Measurements from ENCODE around the gene LIX1L. TPM values are rescaled to one million over a fixed set of nuclear protein-coding genes. Genes with fewer than 3 reads are reported as not detected.

LIX1L gene
- total RNA-seq, 5 donors from 2014 or later (not counting 1 experiment from before 2014, with no cell fraction given), result 43.4 to 74.4 (median 64.2) TPM

DNA sequence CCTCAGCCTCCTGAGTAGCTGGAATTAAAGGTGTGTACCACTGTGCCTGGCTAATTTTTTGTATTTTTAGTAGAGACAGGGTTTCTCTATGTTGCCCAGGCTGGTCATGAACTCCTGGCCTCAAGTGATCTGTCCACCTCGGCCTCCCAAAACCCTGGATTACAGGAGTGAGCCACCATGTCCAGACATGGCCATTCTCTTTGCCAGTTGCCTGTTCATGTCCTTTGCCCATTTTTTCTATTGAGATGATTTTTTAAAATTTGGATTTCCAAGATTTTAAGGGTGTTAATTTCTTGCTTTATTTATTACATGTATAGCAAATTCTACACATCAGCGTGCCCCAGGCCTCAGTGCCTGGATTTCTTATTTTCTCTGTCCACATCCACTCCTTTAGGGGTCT is 9.5 kb upstream of the LIX1L start:
- H3K27me3 ChIP-seq (replicated peaks in 1 of 2; ENCODE audit: control insufficient read depth in 2 of 2, extremely low read depth in 1 of 2, insufficient read depth in 2 of 2, low read length in 1 of 2), result no peaks in the 10 kb centered on the region
- CTCF ChIA-PET, result interaction anchor here (0.7 to 1.0 kb wide), 2 partner anchors 9 to 37 kb away, joined by 3 to 4 read pairs; partner anchors contain the start of gene LIX1L (in 1 of the 2)
- no peaks in the 10 kb centered on the region for H3K36me3 ChIP-seq (ENCODE audit: control insufficient read depth in 2 of 2, extremely low read depth in 1 of 2, insufficient read depth in 1 of 2, low read length in 1 of 2)
- H3K4me1 ChIP-seq (ENCODE audit: control insufficient read depth in 1 of 2, extremely low read depth in 1 of 2, insufficient read depth in 2 of 2, low read length in 2 of 2), result peaks cover 22 to 25% of the 10 kb centered on the region in 2 experiments
- H3K27me3 Mint-ChIP-seq, result no peaks in the 10 kb centered on the region
- ATAC-seq (replicated peaks in 1 of 4) (no peak), DNase-seq (no peak)
- WGBS (ENCODE audit: insufficient coverage), result 100% methylated on average over 1 of the region's 2 CpGs
- no peak overlapping the region for H3K27ac ChIP-seq (ENCODE audit: low read length)
- peaks cover 12% of the 10 kb centered on the region for H3K36me3 Mint-ChIP-seq
- peak overlapping the region in 1 of 3 donors; percentile 23 for H3K4me3 Mint-ChIP-seq
- peak overlapping the region in 1 of 2 donors; percentile 39 for H3K27ac Mint-ChIP-seq
- POLR2A ChIA-PET, result interaction anchor here (0.6 to 1.2 kb wide), 3 partner anchors 10 to 23 kb away, joined by 3 to 8 read pairs (median 5); no protein-coding TSS in a partner anchor
- H3K9me3 Mint-ChIP-seq, result no peaks in the 10 kb centered on the region
- no peaks in the 10 kb centered on the region for H3K9me3 ChIP-seq
- no peak overlapping the region for H3K4me3 ChIP-seq (ENCODE audit: control insufficient read depth in 1 of 2, extremely low read depth in 1 of 2, low read length in 1 of 2)
- peaks cover 45 to 56% (median 48%) of the 10 kb centered on the region in 3 donors for H3K4me1 Mint-ChIP-seq

DNA sequence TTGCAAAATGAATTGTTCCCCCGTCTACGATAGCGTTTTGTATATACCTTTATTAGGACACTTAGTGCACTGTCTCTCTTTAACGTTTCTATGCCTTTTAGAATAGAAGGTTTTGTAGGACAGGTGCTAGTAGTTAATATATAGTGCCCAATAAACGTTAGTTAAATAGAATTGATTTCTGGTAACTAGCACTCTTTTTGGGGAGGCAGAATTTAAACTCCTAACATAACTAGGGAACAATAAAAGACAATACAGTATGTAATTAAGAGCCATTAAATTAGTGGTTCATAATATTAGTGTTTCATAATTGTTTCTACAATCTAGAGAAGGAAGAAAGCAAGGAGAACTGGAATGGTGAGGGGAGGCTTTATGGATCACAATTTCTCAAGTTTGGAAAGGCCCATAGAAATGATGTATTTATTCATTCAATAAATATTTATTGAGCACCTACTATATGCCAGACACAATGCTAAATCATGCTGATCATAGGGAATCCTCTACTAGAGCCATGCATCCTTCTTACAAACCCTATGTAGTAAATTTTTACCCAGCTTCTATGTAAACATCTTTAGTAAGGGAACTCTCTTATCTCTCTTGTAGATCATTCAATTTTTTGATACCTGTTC is 7.4 kb upstream of the LIX1L start:
- POLR2A ChIA-PET, result interaction anchor here (0.6 to 2.2 kb wide), 10 partner anchors 9 to 67 kb away, joined by 3 to 19 read pairs (median 4); partner anchors contain the start of gene RBM8A (in 1 of the 2)
- H3K27me3 Mint-ChIP-seq, result no peaks in the 10 kb centered on the region
- Histone ChIP-seq H3K4me1 (ENCODE audit: control insufficient read depth in 1 of 2, extremely low read depth in 1 of 2, insufficient read depth in 2 of 2, low read length in 2 of 2) (peaks cover 27 to 45% of the 10 kb centered on the region in 2 experiments), H3K36me3 (ENCODE audit: control insufficient read depth in 2 of 2, extremely low read depth in 1 of 2, insufficient read depth in 1 of 2, low read length in 1 of 2) (no peaks in the 10 kb centered on the region), H3K4me3 (ENCODE audit: control insufficient read depth in 1 of 2, extremely low read depth in 1 of 2, low read length in 1 of 2) (peak overlapping the region; percentile 78 to 89), H3K27ac (ENCODE audit: low read length) (peak overlapping the region; percentile 70), H3K27me3 (replicated peaks in 1 of 2; ENCODE audit: control insufficient read depth in 2 of 2, extremely low read depth in 1 of 2, insufficient read depth in 2 of 2, low read length in 1 of 2) (no peaks in the 10 kb centered on the region), H3K9me3 (no peaks in the 10 kb centered on the region)
- WGBS (ENCODE audit: insufficient coverage), result no CpG with 5 or more reads among the region's 5 CpGs
- H3K27ac Mint-ChIP-seq, result peak overlapping the region; percentile 94 to 99
- no peaks in the 10 kb centered on the region for H3K9me3 Mint-ChIP-seq
- no peak for DNase-seq
- peaks cover 8% of the 10 kb centered on the region for H3K36me3 Mint-ChIP-seq
- ATAC-seq (replicated peaks in 1 of 4), result no peak
- H3K4me3 Mint-ChIP-seq, result peak overlapping the region; percentile 88 to 95 (median 92)
- peaks cover 46 to 65% (median 62%) of the 10 kb centered on the region in 3 donors for H3K4me1 Mint-ChIP-seq
- CTCF ChIA-PET, result interaction anchor here (0.6 to 3.8 kb wide), 12 partner anchors 12 to 119 kb away, joined by 3 to 23 read pairs (median 9); partner anchors contain the start of genes RBM8A (in 2 of the 2), ITGA10 (in 1 of the 2) and NUDT17 (in 1 of the 2)

DNA sequence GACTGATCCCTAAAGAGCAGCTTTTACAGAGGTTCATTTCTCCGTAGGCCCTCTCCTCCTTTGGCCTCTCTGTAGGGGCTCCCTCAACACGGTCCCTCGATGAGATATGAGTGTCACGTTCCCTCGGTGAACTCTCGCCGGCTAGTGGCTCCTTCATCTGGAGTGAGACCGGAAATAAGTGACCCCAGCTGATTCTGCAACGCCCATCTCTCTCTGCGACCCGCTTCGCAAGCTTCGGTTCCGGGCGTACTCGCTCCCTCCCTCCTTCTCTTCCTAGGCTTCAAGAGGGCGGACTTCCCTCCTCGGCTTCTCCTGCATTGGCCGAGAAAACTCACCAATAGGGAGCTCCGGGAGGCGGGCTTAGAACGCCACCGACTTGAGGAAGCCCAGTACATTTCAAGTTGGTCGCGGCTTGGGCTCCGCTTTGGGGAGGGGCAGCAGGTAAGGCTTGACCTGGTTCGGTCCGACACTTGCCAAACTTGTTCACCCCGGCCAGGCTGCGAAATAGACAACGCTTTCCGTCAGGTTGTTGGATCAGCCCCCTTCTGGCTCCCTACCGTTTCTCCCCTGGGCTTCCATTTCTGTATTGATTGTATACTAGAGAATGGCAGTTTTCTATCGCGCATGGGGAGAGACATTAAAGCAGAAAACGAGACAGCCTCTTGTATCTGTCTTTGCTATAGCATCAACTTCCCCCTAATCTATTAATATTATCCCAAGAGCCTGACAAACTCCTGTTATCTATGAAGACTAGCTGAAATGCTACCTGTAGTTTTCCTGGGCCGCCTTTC is 6.7 kb upstream of the LIX1L start, which contains the start of the genes ANKRD34A and POLR3GL:
ANKRD34A (minus strand) TSS at position 248 of the 791 bp plus-strand sequence. CDS start 2,816 bp downstream, outside the sequence.
POLR3GL (plus strand) TSS at position 363 of the 791 bp plus-strand sequence. CDS start 10,176 bp downstream, outside the sequence.
- CTCF ChIA-PET, result interaction anchor here (0.6 to 3.8 kb wide), 13 partner anchors 10 to 119 kb away, joined by 3 to 23 read pairs (median 6); partner anchors contain the start of genes RBM8A (in 2 of the 2), ITGA10 (in 1 of the 2) and NUDT17 (in 1 of the 2)

DNA sequence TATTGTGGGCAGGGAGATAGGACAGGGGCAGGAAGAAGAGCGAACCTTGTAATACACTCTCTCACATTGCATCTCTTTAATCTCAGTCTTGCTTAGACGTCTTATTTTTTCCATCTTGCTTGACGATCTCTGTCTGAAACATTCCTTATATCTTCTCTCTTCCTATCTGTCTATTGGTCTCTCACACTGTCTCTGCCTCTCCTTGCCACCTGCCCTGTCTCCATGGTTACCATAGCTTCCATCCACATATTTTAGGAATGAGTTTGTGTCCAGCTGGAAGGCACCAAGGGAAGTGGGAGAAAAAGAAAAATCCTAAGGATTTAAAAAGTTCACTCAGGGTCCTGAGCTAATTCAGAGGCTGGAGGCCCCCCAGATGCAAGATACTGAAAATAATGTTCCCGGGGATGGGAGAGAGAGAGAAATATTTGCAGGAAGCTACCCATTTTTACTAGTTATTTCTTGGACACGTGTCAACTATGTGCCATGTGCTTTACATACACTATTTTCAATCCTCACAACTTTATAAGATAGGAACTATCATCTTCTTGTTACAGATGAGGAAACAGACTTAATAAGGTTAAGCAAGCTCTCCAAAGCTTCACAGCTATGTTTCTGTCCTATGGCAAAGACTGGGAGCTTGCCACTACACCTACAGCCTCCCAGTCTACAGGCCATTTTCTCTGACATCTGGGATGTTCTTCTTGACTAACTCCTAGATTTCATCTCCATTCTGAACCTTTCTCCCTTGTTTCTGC is 5.6 kb upstream of the LIX1L start:
- H3K9me3 ChIP-seq, result no peaks in the 10 kb centered on the region
- H3K9me3 Mint-ChIP-seq, result no peaks in the 10 kb centered on the region
- DNase-seq, result no peak
- H3K4me1 ChIP-seq (ENCODE audit: control insufficient read depth in 1 of 2, extremely low read depth in 1 of 2, insufficient read depth in 2 of 2, low read length in 2 of 2), result peaks cover 39 to 54% of the 10 kb centered on the region in 2 experiments
- ChIA-PET POLR2A (interaction anchor here (0.6 to 2.2 kb wide), 4 partner anchors 16 to 36 kb away, joined by 3 to 19 read pairs (median 6); partner anchors contain the start of genes RBM8A (in 1 of the 2) and TXNIP (in 1 of the 2)), CTCF (interaction anchor here (0.6 to 3.8 kb wide), 11 partner anchors 9 to 118 kb away, joined by 3 to 23 read pairs (median 7); partner anchors contain the start of genes RBM8A (in 2 of the 2), ITGA10 (in 1 of the 2) and NUDT17 (in 1 of the 2))
- H3K27ac Mint-ChIP-seq, result peak overlapping the region; percentile 94 to 99
- peak overlapping the region; percentile 78 to 89 for H3K4me3 ChIP-seq (ENCODE audit: control insufficient read depth in 1 of 2, extremely low read depth in 1 of 2, low read length in 1 of 2)
- WGBS (ENCODE audit: insufficient coverage), result 12% methylated on average over 2 of the region's 5 CpGs
- H3K27me3 ChIP-seq (replicated peaks in 1 of 2; ENCODE audit: control insufficient read depth in 2 of 2, extremely low read depth in 1 of 2, insufficient read depth in 2 of 2, low read length in 1 of 2), result no peaks in the 10 kb centered on the region
- peaks cover 59 to 74% (median 74%) of the 10 kb centered on the region in 3 donors for H3K4me1 Mint-ChIP-seq
- H3K36me3 ChIP-seq (ENCODE audit: control insufficient read depth in 2 of 2, extremely low read depth in 1 of 2, insufficient read depth in 1 of 2, low read length in 1 of 2), result no peaks in the 10 kb centered on the region
- peak overlapping the region; percentile 70 for H3K27ac ChIP-seq (ENCODE audit: low read length)
- no peaks in the 10 kb centered on the region for H3K27me3 Mint-ChIP-seq
- ATAC-seq (replicated peaks in 1 of 4), result no peak
- H3K36me3 Mint-ChIP-seq, result peaks cover 8% of the 10 kb centered on the region
- H3K4me3 Mint-ChIP-seq, result peak overlapping the region; percentile 88 to 95 (median 92)

More for the DNA sequence above, 6.7 kb upstream of the LIX1L start, which contains the start of the genes ANKRD34A and POLR3GL:
- H3K9me3 ChIP-seq, result no peaks in the 10 kb centered on the region
- H3K36me3 ChIP-seq (ENCODE audit: control insufficient read depth in 2 of 2, extremely low read depth in 1 of 2, insufficient read depth in 1 of 2, low read length in 1 of 2), result no peaks in the 10 kb centered on the region
- POLR2A ChIA-PET, result interaction anchor here (0.6 to 2.2 kb wide), 10 partner anchors 8 to 68 kb away, joined by 3 to 19 read pairs (median 3); partner anchors contain the start of genes RBM8A (in 1 of the 2) and TXNIP (in 1 of the 2)
- DNase-seq (peak; percentile 80 to 98 (median 92)), ATAC-seq (replicated peaks in 1 of 4) (peak; percentile 90 to 91 (median 90))
- peak within 1 kb of the TSS; percentile 78 to 89 for H3K4me3 ChIP-seq (ENCODE audit: control insufficient read depth in 1 of 2, extremely low read depth in 1 of 2, low read length in 1 of 2)
- Mint-ChIP-seq H3K27ac (peak within 1 kb of the TSS; percentile 94 to 99), H3K9me3 (no peaks in the 10 kb centered on the region), H3K4me3 (peak within 1 kb of the TSS; percentile 88 to 95 (median 92)), H3K4me1 (peaks cover 51 to 69% (median 65%) of the 10 kb centered on the region in 3 donors), H3K36me3 (peaks cover 8% of the 10 kb centered on the region), H3K27me3 (no peaks in the 10 kb centered on the region)
- H3K27ac ChIP-seq (ENCODE audit: low read length), result peak within 1 kb of the TSS; percentile 70
- 0% methylated on average over 28 of the region's 37 CpGs for WGBS (ENCODE audit: insufficient coverage)
- no peaks in the 10 kb centered on the region for H3K27me3 ChIP-seq (replicated peaks in 1 of 2; ENCODE audit: control insufficient read depth in 2 of 2, extremely low read depth in 1 of 2, insufficient read depth in 2 of 2, low read length in 1 of 2)
- peaks cover 32 to 52% of the 10 kb centered on the region in 2 experiments for H3K4me1 ChIP-seq (ENCODE audit: control insufficient read depth in 1 of 2, extremely low read depth in 1 of 2, insufficient read depth in 2 of 2, low read length in 2 of 2)

DNA sequence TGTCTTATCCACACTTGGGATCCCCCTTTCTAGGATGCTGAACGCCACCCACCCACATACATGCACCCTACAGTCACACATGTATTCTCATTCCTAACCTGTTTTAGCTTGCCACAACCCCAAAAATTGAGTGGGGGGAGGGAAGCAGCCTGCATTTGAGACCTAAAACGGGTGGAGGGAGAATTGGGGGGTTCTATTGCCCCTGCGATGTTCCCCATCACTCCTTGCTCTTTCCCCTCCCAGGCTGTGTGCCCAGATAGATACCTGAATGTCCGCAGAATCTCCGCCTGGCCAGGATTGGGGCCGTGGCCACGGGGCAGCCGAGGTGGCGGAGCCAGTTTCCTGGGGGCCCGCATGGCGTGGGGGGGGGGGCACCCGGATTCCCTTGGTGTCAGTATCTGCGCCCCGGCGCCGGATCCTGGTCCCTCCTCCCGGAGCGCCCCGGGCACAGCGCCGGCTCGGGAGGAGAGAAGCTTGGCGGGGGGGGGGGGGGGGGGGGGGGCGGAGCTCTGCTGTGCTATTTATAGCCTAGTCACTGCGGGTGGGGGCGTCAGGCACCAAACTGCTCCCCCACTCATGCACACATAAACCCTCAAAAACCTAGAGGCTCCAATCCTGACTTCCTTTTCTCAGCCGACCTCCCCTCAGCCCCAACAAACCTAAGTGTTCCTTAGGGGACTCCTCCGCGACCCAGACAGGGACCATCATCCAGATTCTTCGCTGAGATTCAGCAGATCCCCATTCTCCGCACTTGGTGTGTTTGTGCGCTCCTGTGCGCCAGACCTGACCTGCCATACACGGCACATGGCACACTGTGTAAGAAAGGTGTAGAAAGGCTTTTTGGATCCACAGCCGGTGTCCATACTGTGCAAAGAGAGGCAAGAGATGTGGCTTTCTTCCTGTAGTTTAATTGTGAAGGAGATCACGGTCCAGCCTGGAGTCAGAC is 4.6 kb upstream of the LIX1L start:
- ChIA-PET CTCF (interaction anchor here (0.5 to 3.8 kb wide), 6 partner anchors 17 to 74 kb away, joined by 4 to 15 read pairs (median 5); no protein-coding TSS in a partner anchor), POLR2A (interaction anchor here (0.5 to 2.2 kb wide), 5 partner anchors 33 to 90 kb away, joined by 3 to 19 read pairs (median 5); partner anchors contain the start of gene RBM8A (in 1 of the 2))
- peaks cover 43 to 57% of the 10 kb centered on the region in 2 experiments for H3K4me1 ChIP-seq (ENCODE audit: control insufficient read depth in 1 of 2, extremely low read depth in 1 of 2, insufficient read depth in 2 of 2, low read length in 2 of 2)
- no peaks in the 10 kb centered on the region for H3K36me3 ChIP-seq (ENCODE audit: control insufficient read depth in 2 of 2, extremely low read depth in 1 of 2, insufficient read depth in 1 of 2, low read length in 1 of 2)
- peak overlapping the region; percentile 78 to 90 for H3K4me3 ChIP-seq (ENCODE audit: control insufficient read depth in 1 of 2, extremely low read depth in 1 of 2, low read length in 1 of 2)
- no peaks in the 10 kb centered on the region for H3K9me3 Mint-ChIP-seq
- H3K4me1 Mint-ChIP-seq, result peaks cover 57 to 72% (median 69%) of the 10 kb centered on the region in 3 donors
- H3K4me3 Mint-ChIP-seq, result peak overlapping the region; percentile 88 to 95 (median 93)
- peak overlapping the region; percentile 94 to 99 for H3K27ac Mint-ChIP-seq
- H3K27me3 ChIP-seq (replicated peaks in 1 of 2; ENCODE audit: control insufficient read depth in 2 of 2, extremely low read depth in 1 of 2, insufficient read depth in 2 of 2, low read length in 1 of 2), result no peaks in the 10 kb centered on the region
- H3K9me3 ChIP-seq, result no peaks in the 10 kb centered on the region
- ATAC-seq (replicated peaks in 1 of 4) (no peak), DNase-seq (peak in 7 of 35 experiments; percentile 14 to 60 (median 24))
- no peaks in the 10 kb centered on the region for H3K27me3 Mint-ChIP-seq
- 3% methylated on average over 11 of the region's 36 CpGs for WGBS (ENCODE audit: insufficient coverage)
- H3K36me3 Mint-ChIP-seq, result peaks cover 1% of the 10 kb centered on the region
- peak overlapping the region; percentile 70 for H3K27ac ChIP-seq (ENCODE audit: low read length)
